Nephron progenitor cell (in vitro differentiated cells): Measurements from ENCODE around the gene SENP7.

ENCODE experiments used
- DNase-seq: peaks from one replicate; pipeline ENCODE4 v3.0.0; 2021
- H3K27ac Mint-ChIP-seq: 2 replicates; pipeline ENCODE4 v1.8.0; 2021; ENCODE audit warnings: mild to moderate bottlenecking, moderate library complexity, mixed read lengths
- H3K27me3 Mint-ChIP-seq: 2 replicates; pipeline ENCODE4 v1.8.0; 2021; ENCODE audit warnings: mild to moderate bottlenecking, low read depth, mixed read lengths; ENCODE audit not compliant: poor library complexity
- H3K36me3 Mint-ChIP-seq: 2 replicates; pipeline ENCODE4 v1.8.0; 2021; ENCODE audit warnings: low read depth, mixed read lengths
- H3K4me1 Mint-ChIP-seq: 2 replicates; pipeline ENCODE4 v1.8.0; 2021; ENCODE audit warnings: mixed read lengths
- H3K4me3 Mint-ChIP-seq: 2 replicates; pipeline ENCODE4 v1.8.0; 2021; ENCODE audit warnings: mild to moderate bottlenecking, moderate library complexity, mixed read lengths
- H3K9me3 Mint-ChIP-seq: 2 replicates; pipeline ENCODE4 v1.8.0; 2021; ENCODE audit warnings: mild to moderate bottlenecking, moderate library complexity, mixed read lengths
- CTCF ChIP-seq: fragments of 200-600 bp; sonication (generic); IDR thresholded peaks from 2 replicates; pipeline ENCODE4 v1.5.0; 2021; ENCODE audit warnings: antibody characterized with exemption

Gene SENP7

DNA sequence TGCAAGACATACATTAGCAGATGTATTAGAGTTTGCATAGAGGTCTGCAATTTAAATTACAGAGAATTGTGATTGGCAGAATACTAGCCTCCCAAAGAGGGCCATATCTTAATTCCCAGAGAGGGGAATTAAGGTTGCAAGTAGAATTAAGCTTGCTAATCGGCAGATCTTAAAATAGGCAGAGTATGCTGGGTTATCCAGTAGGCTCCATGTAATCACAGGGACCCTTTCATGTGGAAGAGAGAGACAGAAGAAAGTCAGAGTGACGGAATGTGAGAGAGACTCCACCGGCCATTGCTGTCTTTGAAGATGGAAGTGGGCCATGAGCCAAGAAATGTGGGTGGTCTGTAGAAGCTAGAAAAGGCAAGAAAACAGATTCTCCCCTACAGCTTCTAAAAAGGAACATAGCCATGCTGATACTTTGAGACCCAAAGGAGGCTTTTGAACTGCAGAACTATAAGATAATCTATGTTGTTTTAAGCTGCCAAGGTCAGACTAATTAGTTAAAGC, 231.4 kb downstream of the SENP7 start:
- Mint-ChIP-seq H3K27me3 (peaks cover 3% of the 10 kb centered on the region), H3K36me3 (no peaks in the 10 kb centered on the region), H3K9me3 (no peaks in the 10 kb centered on the region), H3K4me3 (no peak overlapping the region), H3K4me1 (peaks cover 9% of the 10 kb centered on the region), H3K27ac (peak overlapping the region; percentile 81)
- no peak for TF ChIP-seq CTCF
- no peak for DNase-seq

GRCh38 chr3:101279765-101280385, 233.1 kb downstream of the SENP7 start:
- Mint-ChIP-seq H3K4me3 (no peak overlapping the region), H3K27me3 (peaks cover 3% of the 10 kb centered on the region), H3K27ac (no peak overlapping the region), H3K4me1 (peaks cover 9% of the 10 kb centered on the region), H3K36me3 (no peaks in the 10 kb centered on the region), H3K9me3 (no peaks in the 10 kb centered on the region)
- TF ChIP-seq CTCF = no peak
- no peak for DNase-seq

DNA sequence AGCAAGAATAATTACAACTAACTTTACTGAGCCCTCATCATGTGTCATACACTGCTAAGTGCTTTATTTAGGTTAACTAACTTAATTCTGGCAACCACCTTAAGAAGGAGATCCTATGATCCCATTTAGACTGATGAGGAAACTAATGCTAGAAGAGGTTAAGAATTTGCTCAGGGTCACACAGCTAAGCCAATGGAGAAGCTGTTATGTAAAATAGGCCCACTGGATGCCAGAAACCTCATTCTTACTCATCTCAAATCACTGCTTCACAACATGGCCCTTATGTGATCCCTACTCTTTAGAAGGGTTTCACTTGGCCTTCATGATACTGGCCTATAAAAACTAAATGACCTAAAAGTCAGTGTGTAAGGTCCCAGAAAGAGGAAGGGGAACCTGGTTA, 233.8 kb downstream of the SENP7 start:
- Mint-ChIP-seq H3K4me1 (peaks cover 9% of the 10 kb centered on the region), H3K4me3 (no peak overlapping the region), H3K27ac (no peak overlapping the region), H3K36me3 (no peaks in the 10 kb centered on the region), H3K27me3 (peaks cover 3% of the 10 kb centered on the region), H3K9me3 (no peaks in the 10 kb centered on the region)
- no peak for TF ChIP-seq CTCF
- DNase-seq = no peak

DNA sequence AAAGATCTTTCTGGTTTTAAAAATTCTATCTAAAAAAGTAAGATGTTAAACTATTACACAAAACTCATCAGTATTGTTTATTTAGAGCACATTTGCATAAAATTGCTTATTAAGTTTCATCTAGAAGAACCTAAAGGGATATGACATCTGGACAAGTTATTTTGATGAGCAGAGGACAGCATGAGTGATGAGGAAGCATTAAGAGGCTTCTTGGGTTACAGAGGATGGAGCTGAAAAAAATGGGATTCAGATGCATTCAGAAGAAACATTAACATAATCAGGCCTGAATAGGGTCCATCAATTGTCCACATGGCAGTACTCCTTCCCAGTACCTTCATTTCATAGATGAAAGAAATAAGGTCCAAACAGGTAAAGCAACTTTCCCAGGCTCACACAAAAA, 234.3 kb downstream of the SENP7 start:
- peaks cover 9% of the 10 kb centered on the region for H3K4me1 Mint-ChIP-seq
- peaks cover 3% of the 10 kb centered on the region for H3K27me3 Mint-ChIP-seq
- no peaks in the 10 kb centered on the region for H3K36me3 Mint-ChIP-seq

More for the DNA sequence above, 234.3 kb downstream of the SENP7 start:
- no peak for TF ChIP-seq CTCF
- DNase-seq = no peak
- H3K4me3 Mint-ChIP-seq = no peak overlapping the region
- H3K27ac Mint-ChIP-seq = no peak overlapping the region
- H3K9me3 Mint-ChIP-seq = no peaks in the 10 kb centered on the region
